Nucleus accumbens (tissue), 56 donors: ENCODE data around the gene DENR.
"Not testable (repeated sequence)": the region's sequence is repeated elsewhere in the genome, so short reads cannot be mapped to it uniquely, and the experiment has no call there.

ENCODE experiments used
- DNase-seq, 56 donors: peaks; one replicate each; lab custom pipeline; 2025; lab: John Stamatoyannopoulos, UW

DENR gene, protein sequence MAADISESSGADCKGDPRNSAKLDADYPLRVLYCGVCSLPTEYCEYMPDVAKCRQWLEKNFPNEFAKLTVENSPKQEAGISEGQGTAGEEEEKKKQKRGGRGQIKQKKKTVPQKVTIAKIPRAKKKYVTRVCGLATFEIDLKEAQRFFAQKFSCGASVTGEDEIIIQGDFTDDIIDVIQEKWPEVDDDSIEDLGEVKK

DNA sequence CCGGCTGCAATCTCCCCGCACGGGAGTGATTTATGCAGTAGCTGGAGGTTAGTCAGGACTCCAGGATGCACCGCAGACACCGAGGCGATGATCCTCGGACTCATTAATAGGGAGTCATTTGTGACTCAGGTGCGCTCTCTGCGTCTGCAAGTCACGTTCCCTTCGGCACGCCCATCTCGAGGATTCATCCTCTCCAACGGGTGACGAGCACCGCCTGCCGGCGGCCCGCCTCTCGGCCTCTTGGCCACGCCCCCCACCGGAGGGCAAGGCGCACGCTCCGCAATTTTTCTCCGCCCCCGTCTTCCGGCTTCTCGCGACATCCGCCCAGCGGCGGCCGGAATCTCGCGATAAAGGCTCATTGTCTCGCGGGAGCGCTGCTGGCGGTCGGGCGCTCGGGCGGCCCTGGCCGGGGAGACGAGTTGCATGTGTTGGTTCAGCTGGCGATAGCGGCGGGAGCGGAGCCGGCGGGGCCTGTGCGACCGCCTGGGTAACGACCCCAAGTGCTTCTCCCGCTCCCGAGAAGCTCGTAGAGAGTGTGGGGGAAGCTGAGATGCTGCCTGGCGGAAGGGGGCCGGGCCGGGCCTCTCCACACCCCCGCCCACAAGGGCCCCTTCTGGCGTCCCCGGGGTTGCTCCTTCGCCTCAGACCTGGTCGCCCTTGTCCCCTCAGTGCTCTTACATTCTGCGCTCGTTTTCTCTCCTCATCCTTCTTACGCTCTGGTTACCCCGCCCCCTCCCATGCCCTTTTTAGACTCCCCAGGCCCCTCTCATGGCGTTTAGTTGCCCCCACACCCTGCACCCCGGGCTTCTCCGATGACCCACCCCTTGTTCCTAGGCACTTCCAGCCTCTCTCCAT is at the start of gene DENR:
Gene DENR (plus strand): TSS at position 361 of the 855 bp plus-strand sequence. CDS start 878 bp downstream, outside the sequence.
- peak; percentile 75 to 98 (median 95) for DNase-seq

DNA sequence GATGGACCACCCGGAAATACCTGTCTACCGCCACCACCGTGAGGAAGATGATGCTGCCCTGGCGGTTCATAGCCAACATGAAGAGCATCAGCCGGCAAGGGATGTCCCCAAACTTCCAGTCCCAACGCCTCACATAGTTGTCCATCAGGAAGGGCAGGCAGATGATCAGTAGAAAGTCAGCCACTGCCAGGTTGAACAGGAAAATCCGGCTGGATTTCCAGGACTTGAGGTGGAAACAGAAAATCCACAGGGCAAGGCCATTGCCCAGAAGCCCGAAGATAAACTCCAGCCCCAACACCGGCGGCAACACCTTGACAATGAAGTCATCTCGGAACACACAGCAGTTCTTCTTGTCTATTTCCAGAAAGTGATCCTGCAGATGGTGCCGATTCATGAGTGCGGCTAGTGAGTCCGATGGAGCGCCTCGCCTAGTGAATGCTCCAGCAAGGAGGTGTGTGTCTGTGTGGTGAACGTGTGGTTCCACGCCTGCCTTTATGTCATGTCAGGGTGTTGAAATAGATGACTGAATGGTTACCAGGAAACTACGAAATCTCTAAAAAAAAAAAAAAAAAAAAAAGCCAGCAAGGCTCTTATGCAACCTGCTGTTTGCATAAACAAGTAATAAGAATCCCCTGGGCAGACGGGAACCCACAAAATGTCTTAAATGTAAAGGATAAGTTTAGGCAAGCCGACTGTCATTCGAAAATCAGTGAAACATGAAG is 49.6 kb upstream of the DENR start, which contains the start of gene HCAR2:
Gene HCAR2 (minus strand): TSS at position 468 of the 722 bp plus-strand sequence. CDS start 74 bp downstream, at position 394.
- peak in 1 of 56 donors; percentile 0 for DNase-seq

DNA sequence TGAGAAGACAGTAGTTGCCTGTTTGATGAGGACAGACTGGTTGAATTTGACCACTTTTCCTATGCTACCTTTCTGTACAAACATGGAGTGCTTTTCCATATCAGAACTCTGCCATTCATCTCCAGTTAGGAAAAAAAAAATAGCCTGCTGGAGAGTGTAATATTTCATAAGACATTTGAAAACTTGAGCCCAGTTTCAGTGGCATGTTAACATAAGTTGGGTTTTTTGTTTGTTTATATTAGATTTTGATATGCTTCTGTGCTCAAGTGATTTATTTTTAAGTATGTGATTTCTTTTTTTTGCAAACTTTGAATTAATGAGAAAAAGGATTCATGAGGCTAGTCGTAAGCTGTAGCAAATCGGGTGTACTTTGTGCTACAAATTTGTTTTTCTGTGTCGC is 48.8 kb upstream of the DENR start:
- not testable (repeated sequence) for DNase-seq

DNA sequence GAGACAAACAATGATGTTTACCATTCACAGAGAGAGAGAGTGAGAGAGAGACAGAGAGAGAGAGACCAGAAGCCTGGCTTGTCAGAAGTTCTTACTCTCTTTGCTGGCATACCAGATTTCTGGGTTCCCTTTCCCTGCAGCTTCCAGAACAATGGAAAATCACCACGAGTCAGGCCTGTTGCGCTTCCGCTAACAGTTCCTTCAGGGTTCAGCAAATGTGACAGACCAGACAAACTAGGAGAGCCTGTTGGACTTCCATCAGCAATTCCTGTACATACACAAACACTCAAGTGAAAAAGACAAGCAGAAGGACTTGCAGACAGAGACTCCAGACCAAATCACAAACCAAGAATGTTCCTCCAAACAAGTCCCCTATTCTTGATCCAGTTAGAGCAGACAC is 43.3 kb upstream of the DENR start:
- DNase-seq, result not testable (repeated sequence)

DNA sequence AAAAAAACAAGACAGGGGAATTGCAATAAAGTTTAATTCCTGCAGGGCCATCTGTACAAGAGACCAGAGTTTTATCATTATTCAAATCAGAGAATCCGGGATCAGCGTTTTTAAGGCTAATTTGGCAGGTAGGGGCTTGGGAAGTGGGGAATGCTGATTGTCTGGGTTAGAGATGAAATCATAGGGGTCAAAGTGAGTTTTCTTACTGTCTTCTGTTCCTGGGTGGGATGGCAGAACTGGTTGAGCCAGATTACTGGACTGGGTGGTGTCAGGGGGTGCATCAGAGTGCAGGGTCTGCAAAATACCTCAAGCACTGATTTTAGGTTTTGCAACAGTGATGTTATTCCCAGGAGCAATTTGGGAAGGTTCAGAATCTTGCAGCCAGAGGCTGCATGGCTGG is 42.3 kb upstream of the DENR start:
- DNase-seq, result not testable (repeated sequence)

DNA sequence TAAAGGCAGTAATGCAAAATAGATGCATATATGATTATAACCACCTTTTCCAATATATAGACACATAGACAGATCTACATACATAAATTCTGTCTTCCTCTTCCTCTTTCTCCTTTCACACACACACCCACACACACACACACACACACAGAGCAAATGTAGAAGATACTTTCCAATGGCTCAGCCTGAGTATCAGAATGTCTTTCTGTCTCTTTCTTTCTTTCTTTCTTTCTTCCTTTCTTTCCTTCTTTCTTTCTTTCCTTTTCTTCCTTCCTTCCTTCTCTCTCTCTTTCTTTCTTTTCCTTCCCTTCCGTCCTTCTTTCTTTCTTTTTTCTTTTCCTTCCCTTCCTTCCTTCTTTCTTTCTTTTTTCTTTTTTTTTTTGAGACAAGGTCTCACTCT is 41.4 kb upstream of the DENR start:
- not testable (repeated sequence) for DNase-seq

DNA sequence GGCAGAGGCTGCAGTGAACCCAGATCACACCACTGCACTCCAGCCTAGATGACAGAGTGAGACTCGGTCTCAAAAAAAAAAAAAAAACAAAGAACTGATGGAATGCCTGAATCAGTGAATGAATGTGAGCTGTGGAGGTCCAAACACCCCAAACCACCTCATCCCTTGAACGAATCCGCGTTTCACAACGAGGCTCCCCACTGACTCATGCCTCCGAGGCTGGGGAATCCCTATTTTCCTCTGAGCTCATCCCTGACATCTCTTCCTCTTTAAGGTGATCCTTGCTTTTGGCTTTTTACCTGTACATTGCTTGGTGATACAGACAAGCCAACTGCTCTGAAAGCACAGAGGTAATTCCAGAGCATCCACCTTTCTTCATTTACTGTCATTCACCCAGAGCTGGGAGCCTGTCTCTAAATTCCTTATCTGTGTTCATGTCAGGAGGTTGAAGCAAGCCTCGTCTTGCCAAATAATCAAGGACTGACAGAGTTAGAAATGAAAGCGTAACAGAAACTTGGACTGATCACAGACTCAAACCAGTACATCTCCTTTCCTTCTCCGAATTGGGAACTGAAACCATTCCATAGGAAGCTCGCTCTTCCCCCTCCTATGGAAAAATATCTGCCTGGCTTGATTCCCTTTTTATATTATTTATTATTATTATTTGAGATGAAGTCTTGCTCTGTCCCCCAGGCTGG is 39.0 kb upstream of the DENR start:
- DNase-seq, result not testable (repeated sequence)

DNA sequence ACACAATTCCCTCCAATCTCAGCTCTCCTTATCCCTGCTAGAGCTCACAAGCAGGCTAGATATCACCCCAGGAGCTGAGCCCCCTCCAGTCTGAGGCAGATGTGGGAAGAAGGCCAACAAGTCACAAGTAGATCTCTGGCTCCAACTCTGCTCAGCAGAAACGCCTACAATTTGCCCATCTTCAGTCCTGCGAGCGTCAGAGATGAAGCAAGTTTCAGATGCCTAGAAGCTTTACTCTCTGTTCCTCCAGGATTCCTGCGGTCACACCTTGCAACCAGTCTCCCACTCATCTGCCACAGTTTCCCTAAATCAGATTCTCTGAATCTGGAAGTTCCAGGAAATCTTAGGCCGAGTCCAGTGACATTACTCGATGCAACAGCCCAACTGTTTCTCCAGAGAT is 37.4 kb upstream of the DENR start:
- DNase-seq, result not testable (repeated sequence)

DNA sequence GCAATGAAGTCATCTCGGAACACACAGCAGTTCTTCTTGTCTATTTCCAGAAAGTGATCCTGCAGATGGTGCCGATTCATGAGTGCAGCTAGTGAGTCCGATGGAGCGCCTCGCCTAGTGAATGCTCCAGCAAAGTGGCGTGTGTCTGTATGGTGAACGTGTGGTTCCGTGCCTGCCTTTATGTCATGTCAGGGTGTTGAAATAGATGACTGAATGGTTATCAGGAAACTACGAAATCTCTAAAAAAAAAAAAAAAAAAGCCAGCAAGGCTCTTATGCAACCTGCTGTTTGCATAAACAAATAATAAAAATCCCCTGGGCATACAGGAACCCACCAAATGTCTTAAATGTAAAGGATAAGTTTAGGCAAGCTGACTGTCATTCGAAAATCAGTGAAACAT is 36.0 kb upstream of the DENR start, which contains the start of gene HCAR3:
Gene HCAR3 (minus strand): TSS at position 154 of the 400 bp plus-strand sequence. CDS start 74 bp downstream, at position 80.
- not testable (repeated sequence) for DNase-seq

DNA sequence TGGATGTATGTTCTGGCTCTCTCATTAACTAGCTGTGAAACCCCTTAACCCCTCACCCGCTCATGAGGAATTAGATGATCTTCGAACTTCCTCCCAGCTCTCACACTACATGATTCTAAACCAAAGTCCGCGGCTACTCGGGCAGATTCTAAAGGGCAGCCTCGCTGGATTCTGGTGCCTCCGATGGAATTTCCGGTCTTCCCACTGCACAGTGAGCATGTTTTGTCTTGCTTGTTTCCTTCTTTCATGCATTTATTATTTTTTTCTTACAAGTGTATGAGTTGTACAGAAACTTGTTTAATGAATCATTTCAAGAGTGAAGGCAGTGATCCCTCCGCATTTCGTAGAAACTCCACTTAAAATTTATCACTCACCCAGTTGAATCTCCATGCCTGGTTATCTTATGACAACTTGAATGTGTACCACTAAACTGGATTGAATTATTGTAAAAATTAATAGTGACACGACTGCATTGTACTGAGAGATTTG is 31.5 kb upstream of the DENR start:
- no peak for DNase-seq

DNA sequence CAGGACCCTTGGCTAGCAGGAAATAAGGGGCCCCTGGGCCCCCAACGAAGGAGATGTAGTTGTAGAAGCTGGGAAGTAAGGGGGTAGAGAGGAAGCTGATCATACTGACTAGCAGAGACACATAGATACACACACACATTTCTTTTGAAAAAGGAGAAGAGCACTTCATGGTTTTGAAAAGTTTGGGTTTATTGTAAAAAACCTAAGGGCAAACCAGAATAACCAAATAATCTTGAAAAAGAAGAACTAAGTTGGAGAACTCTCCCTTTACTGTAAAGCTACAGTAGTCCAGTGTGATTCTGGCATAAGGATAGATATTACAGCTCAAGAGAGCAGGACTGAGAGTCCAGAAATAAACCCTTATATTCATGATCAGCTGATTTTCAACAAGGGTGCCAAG is 30.2 kb upstream of the DENR start:
- DNase-seq, result no peak

DNA sequence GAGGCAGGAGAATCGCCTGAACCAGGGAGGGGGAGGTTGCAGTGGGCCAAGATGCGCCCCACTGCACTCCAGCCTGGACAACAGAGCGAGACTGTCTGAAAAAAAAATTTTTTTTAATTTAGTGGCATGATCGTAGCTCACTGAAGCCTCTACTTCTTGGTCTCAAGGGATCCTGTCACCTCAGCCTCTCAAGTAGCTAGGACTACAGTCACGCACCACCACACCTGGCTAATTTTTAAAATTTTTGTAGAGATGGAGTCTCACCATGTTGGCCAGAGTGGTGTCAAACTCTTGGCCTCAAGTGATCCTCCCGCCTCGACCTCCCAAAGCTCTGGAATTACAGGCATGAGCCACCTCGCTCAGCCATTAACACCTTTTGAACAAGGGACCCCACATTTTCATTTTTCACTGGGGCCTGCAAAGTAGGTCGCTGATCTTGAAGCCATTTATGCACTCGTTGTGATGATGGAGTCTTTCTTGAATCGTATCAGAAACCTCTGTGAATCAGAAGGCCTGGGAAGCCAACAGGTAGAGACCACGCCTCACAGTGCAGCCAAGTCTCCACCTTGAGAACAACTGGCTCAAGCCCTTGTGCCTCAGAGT is 27.9 kb upstream of the DENR start:
- DNase-seq, result no peak

DNA sequence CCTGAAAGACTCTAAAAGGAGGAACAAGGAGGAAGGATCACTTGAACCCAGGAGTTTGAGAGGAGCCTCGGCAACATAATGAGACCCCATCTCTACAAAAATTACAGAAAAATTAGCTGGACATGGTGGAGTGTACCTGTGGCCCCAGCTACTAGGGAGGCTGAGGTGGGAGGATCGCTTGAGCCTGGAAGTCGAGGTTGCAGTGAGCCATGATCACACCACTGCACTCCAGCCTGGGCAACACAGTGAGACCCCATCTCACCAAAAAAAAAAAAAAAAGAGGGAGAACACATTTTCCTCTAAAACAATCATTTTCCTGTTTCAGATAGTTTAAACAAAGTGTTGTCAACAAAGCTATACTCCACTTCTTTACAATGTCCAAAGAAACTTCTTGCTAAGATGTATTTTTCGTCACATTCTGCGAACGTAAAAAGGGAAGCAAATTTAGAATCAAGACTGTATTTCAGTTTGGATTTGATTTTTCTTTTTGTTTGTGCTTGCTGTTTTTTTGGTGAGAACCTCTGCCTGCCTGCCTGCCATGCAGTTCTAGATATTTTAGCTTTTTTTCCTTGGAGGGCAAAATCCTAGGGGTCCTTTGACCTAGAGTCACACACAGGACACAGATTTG is 27.1 kb upstream of the DENR start:
- no peak for DNase-seq

DNA sequence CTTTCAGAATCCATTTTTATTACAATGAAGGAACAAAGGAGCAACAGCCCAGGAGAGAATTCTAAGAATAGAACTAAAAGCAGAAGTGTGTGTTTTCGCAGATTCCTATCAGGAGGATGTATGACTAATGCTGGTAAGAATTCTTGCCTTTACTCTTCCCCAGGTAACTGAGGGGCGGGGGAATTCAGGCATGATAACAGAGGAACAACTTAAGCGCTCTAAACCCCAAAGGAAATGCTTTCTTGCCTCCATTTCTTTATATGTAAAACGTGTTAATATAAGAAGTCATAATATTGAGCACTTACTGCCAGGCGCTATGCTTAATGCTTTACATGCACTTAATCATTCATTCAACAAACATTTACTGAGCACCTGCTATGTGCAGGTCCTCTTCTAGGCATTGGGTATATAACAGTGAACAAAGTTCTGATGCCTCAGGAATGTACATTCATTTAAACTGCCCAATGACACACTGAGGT is 26.5 kb upstream of the DENR start:
- DNase-seq, result peak in 5 of 56 donors; percentile 7 to 16 (median 9)

DNA sequence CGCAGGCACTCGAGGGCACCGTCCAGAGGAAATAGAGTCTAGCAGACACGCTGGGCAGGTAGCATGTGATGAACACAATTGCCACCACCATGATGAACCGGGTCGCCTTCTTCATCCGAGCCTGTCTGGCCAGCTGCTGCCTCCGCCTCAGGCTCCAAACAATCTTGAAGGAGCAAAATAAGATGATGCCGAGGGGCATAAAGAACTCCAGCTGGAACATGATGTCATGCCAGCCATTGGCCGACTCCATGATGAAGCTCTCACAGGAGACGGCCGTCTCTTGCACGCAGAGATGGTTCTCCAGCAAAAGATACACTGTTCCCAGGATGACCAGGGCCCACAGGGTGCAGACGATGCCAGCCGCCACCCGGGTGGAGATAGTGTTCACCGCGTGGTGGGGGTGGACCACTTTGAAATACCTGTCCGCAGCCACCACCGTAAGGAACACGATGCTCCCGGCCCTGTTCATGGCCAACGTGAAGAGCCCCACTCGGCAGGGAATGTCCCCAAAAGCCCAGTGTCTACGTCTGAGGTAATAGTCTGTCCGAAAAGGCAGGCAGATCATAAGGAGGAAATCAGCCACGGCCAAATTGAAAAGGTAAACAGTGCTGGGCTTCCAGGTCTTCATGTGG is 22.9 kb upstream of the DENR start:
- DNase-seq, result no peak

DNA sequence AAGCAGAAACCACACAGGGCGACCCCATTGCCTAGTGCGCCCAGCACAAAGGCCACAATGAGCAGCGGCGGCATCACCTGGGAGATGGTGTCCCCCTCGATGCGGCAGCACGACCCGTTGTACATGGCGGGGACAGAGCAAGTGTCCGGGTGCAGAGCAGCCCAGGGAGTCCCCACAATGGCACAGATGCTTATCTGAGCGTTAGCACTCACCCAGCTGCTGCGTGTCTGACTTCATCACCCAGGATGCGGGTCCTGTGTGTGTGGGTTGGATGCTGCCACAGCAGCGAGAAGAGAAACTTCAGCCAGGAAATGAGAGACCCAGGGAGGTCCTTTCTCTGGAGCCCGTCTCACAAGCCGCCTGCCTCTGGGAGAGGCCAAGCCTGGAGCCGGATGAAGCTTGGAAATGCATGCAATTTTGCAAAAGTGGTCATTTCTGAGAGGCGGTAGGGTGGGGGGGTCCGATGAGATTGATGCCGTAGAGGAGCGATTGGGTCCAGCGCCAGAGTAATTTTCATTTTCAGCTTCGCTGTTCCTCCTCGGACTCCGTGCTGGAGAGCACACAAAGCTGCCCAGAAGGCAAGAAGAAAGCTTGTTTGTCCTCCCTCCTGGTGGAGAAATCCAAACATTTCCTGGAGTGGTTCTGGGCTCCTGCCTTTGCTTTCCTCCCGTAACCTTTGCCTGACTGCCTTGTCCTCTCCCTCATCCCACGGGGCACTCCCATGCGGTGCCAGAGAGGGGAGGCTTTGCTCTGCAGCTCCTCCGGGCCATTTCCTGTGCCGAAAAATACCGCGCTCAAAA is 22.2 kb upstream of the DENR start, which contains the start of gene HCAR1:
Gene HCAR1 (minus strand): TSS at position 630 of the 800 bp plus-strand sequence. CDS start 505 bp downstream, at position 125.
- DNase-seq, result no peak

DNA sequence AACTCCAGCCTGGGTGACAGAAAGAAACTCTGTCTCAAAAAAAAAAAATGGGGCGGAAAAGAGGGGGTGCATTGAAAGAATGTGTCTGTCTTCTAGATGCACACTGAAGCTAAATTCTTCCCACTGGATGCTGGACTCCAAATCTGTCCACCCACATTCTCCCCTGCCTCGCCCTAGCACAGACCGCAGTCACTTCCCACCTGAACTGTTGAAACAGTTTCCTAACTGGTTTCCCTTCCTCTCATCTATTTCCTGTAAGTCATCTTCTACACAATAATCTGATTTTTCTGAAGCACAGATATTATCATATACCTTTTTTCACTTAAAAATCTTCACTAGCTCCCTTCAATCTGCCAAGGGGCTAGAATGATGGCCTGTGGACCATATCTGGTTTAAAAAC is 20.5 kb upstream of the DENR start:
- no peak for DNase-seq

DNA sequence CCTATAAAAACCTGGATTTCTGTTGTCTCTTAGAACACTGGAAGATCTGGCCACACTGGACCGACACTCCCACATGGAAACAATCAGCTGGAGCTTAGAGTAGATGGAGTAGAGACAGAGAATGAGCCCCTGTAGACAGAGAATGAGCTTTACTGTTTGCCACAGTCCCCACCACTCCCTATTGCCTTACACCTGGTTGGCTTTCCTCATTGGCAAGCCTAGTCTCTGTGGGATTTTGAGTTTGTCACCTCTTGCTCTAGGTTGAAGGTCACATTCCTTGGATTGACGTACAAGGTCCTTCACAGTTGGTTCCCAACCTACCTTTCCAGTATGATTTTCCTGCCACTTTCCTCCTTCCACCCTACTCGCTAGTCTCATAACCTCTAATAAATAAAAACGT is 20.0 kb upstream of the DENR start:
- no peak for DNase-seq
